Globus pallidus (tissue), 1 donor: ENCODE measurements around the gene PTPRT.
"Not testable (repeated sequence)": the region's sequence is repeated elsewhere in the genome, so short reads cannot be mapped to it uniquely, and the experiment has no call there.

Experiments used
- DNase-seq: peaks from one replicate; pipeline ENCODE4 v3.0.0-alpha.2; 2015; ENCODE audit warnings: low spot score

PTPRT gene

GRCh38 chr20:42281801-42282200 is 907.9 kb downstream of the PTPRT start:
- peak; percentile 81 for DNase-seq

DNA sequence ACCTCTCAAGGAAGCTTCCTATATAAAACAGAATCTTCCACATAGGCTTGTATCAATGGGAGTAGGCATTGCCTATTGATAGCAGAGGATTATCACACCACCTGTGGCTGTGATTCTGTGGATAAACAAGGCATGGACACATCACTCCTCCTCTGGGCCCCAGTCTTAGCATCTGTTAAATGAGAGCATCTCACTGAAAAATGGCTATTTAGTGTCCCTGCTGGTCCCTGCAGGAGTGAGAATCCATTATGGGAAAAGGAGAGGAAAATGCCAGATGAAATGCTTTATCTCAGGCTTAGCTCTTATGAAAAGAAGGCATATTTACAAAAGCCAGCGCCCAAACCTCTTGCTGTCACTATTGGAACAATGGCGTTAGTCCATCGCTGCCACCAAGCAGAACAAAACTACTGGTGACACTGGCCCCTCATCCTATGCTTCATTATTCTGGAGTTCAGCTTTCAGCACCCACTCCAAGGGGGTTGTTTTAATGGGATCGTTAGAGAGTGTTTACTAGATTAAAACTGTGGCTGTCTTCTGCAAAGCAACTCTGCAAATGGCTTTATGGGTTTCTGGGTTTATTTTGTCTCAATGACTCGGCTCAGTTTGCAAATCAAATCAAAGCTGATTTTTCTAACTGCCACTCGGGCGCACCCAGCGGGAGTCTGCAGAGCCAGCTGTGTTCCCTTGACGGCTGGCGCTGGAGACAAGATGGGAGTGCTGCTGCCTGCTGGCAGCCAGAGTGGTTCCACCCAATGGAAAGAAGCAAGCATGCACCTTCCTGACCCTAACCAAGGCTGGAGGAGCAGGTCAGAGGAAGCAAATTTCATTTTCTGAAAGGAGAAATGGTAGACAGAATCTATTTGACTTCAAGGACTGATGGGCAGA is 912.7 kb downstream of the PTPRT start:
- peak; percentile 57 for DNase-seq

- no peak for DNase-seq
These were observed 914.7 kb downstream of the PTPRT start for GRCh38 chr20:42274986-42275385.

GRCh38 chr20:42272516-42272915 is 917.2 kb downstream of the PTPRT start:
- DNase-seq, result no peak

DNA sequence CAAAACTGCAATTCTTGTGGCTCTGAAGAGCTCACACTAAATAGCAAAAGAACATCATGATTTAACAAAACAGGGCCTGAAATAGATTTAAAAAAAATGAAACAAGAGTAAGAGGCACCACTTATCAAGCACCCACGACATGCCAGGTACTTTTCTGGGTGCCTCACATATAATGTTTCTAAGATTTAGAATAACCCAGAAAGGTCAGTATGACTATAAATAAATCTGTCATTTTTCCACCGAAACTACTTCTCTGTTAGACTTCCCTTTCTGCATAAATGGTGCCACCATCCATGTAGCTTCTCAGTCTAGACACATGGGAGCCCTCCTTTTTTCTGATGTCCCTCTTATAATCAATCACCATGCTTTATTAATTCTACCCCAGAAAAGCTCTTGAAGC is 919.2 kb downstream of the PTPRT start:
- no peak for DNase-seq

DNA sequence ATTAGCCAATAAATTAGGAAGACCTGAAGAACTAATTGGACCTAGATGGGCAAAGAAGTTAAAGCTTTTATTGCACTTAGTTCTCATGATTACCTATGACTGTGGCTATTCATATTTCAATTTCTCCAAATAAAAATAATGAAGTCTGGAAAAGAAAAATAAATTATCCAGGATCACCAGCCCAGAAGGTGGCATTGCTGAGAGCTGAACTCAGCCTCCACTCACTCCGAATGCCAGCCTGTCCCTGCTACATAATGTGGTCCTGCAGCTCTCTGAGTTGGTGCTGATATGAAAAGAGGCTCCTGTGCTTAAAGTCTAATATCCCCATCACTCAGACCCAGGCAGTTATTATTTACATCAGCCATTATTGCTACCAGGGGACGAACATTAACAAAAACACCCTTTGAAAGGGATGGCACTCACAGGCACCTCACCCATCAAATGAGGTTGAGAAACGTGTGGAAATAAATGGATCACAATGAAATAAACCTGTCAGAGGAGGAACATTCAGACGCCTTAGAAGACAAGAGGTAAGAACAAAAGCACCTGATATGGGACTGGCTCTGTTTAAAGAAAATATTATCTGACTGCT is 921.8 kb downstream of the PTPRT start:
- DNase-seq, result peak; percentile 19

GRCh38 chr20:42261766-42262270 is 927.9 kb downstream of the PTPRT start:
- DNase-seq, result no peak

- no peak for DNase-seq
These were observed 929.5 kb downstream of the PTPRT start for GRCh38 chr20:42260184-42260583.

- no peak for DNase-seq
These were observed 930.3 kb downstream of the PTPRT start for GRCh38 chr20:42259389-42259788.

GRCh38 chr20:42258564-42259302 is 931.0 kb downstream of the PTPRT start:
- no peak for DNase-seq

GRCh38 chr20:42255821-42256220 is 933.9 kb downstream of the PTPRT start:
- DNase-seq, result peak; percentile 46

DNA sequence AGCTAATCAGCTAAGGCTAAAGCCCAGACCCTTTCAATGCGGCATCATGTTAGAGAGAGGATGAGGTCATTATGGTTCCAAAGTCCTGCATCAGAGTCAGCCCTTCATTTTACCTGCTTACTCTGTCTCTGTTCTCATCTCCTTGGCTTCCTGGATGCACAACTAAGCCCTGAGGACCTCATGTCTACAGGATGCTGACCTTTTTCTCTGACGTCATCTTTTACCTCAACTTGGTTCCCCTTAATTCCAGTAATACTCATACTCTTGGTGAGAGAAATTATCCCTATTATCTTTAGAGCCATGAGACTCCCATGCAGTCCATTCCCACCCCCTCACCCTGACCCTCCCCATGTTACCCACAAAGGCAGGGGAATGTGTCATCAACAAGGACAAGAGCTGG is 935.0 kb downstream of the PTPRT start:
- no peak for DNase-seq

DNA sequence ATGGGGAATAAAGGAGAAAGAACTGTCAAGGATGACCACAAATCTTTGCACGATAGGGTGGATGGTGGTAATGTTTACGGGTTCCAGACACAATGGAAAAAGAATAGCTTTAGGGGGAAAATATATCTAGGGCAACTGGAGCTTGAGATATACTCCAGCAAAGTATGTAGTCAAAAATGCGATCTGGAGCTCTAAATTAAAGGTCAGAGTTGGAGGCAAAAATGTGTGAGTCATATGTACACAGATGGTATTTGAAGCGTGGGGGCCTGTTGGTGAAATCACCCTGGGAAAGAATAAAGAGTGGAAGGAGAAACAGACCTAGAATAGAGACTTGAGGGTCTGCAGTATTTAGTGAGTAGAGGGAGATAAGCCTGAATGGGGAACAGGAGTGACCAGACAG is 937.6 kb downstream of the PTPRT start:
- no peak for DNase-seq

DNA sequence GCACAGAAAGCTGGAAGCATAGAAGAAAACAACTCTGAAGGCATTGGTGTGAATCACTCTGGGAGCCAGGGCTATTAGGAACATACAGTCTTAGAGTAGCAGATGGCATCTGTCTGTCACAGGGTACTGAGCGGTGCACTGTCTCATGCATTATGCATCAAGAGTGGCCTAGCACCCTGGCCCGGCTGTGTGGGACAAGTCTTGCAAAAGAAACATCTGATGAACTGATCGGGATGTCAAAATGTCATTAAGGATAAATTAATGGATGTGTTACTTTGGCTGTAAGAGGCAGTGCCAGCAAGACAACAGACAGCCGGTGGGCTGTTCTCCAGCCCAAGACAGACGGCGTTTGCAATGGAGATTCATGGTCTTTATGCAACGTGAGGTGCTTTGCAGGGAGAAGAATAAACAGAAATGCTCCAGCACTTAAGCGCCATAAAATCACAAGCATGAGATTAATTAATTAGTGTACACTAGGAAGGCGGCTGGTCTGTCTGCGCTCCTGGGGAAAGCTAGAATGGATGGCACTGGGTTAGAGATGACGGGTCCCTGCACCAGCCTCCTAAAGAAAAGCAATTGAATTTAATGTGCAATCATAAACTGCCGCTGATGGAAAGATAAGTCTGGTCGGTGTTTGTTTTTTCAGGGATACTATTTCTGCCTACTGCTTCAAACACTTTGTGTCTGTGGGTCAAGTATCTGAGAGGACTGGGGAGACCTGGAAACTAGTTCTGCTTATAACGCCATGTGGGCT is 970.9 kb downstream of the PTPRT start:
- DNase-seq, result no peak

DNA sequence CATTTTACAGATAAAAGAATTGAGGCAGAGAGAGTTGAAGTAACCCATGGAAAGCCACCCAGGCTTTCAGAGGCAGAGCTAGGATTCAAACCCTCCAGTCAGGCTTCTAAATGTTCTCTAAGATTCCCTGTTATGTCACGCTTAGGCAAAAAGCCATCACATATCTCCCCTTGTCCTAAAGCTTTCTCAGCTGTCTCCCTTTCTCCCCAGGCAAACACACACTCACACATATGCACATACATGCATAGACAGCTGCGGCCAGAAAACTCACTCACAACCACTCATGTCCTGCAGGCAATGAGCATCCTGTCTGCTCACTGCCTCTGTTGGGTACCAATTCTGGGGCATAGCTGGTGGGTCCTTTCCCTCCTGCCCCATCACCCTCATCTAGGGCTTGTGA is 975.6 kb downstream of the PTPRT start:
- DNase-seq, result no peak

- DNase-seq, result no peak
These were observed 977.3 kb downstream of the PTPRT start for GRCh38 chr20:42212391-42212790.

GRCh38 chr20:42206557-42206956 is 983.1 kb downstream of the PTPRT start:
- not testable (repeated sequence) for DNase-seq

- peak; percentile 37 for DNase-seq
These were observed 985.5 kb downstream of the PTPRT start for GRCh38 chr20:42204109-42204660.

DNA sequence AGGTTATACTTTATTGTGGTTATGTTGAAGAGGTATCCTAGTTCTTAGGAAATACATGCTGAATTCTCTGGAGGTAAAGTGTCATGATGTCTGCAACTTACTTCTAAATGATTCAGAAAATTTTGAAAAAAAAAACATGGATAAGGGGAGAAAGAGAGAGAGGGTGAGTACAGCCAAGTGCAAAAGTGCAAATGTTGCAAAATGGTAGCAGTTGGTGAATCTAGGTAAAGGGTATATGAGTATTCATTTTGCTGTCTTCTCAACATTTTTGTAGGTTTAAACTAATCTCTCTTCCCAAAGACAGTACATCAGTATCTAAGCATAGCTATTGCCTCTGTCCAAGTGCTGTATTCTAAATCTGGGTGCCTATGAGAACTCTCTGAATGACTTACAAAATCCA is 992.1 kb downstream of the PTPRT start:
- no peak for DNase-seq

- DNase-seq, result no peak
These were observed 996.6 kb downstream of the PTPRT start for GRCh38 chr20:42193119-42193518.

GRCh38 chr20:42192321-42192720 is 997.4 kb downstream of the PTPRT start:
- DNase-seq, result no peak
